NCI-H2081 (cell line): ENCODE results near the gene MRGPRF.
A peak's percentile ranks its signal among the peaks of the same experiment; 100 is the strongest.

ENCODE experiments used
- DNase-seq, 2 experiments: peaks; one replicate each; lab custom pipeline; 2025; lab: John Stamatoyannopoulos, UW

Gene MRGPRF

DNA sequence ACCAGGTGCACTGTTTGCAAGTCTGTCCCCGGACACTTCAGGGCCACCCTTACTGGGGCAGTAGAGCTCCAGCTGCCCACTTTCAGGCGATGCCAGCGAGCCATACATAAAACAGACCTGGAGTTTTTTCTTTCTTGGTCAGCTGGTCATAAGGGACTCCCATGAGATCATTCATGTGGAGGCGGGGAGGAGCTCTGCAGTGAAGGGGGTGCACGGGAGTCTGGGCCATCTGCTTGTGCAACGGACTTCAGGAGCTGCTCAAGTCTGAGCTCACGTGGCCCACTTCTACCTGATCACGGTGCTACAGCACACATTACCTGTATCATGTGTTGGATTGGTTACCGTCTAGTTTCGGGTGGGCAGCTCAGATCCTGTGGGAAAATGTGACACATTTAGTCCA is 9.2 kb upstream of the MRGPRF start:
- no peak for DNase-seq

- no peak for DNase-seq
These were observed 5.9 kb upstream of the MRGPRF start for GRCh38 chr11:69018924-69019323.

DNA sequence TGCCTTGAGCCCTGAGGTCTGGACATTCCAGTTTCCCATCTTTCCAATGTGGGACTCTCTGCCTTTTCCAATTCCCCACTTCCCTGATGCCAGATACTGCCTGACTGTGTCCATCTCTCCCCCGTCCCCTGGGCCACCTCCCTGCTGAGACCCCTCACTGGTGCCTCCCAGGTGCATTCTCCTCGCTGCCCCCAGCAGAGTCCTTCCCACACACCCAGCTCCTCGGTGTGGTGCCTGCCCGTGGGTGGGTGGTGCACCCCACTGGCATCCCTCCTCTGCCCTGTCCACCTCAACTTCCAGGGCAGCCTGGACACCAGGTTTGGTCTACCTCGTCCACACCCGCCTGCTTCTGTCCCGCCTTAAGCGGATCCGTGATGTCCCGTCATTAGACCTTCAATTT is 4.9 kb upstream of the MRGPRF start:
- no peak for DNase-seq

DNA sequence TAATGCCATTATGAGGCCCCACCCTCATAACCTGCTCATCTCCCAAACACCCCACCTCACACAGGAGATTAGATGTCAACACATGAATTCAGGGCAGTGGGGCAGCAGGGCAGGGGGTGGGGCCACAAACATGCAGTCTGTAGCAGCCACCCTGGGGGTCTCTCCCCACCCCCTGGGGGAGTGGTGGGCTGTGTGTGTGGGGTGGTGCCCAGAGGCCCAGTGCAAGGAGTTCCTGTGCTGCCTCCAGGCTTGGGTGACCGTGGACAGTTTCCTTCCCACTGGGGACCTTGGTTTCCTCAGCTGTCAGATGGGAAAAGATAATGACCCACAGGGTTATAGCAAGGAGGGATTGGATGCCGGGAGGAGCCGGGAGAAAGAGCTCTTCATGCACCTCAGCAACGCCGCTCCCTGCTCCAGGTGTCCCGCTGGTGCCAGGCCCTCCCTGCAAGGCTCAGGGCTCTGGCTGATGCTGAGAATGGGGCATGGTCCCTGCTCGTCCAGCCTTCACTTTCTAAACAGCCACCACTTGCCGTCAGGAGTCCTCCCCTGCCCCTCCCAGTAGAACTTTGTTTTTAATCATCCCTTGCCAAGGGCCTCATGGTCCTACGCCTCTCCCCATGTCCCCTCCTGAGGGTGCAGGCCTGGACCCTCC is 2.0 kb upstream of the MRGPRF start:
- DNase-seq = no peak

- DNase-seq = no peak
These were observed 1.2 kb upstream of the MRGPRF start for GRCh38 chr11:69014084-69014851.

- no peak for DNase-seq
These were observed 696 bp downstream of the MRGPRF start for GRCh38 chr11:69012092-69013008.

- DNase-seq = no peak
These were observed 1.4 kb downstream of the MRGPRF start for GRCh38 chr11:69011624-69012091.

DNA sequence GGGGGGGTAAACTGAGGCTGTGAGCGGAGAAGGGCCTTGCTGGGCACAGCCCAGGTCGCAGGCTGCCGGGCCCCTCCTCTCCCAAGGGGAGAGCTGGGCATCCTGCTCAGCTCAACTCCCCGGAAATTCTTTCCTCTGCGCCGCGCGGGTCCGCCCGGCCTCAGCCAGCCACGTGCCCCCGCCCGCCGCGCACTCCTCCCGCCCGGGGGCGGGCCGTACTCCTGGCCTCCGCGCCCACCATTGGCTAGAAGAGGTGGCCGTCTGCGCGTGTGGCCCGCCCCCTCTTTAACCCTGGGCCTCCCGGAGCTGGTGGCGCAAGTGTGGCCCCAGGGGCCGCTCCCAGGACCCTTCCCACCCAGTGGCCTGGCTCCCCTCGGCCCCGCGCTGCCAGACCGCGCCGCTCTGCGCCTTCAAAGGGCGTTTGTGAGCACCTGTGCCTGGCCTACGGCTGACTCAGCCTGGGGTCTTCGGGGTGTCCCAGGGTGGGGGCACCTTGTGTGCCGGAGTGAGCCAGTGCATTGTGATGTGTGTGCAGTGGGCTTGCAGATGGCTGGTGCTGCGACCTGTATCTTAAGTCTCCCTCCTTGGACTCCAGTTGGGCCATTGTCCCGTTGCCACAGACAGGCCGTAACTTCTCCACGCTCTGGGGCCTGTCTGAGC is 2.0 kb downstream of the MRGPRF start:
- DNase-seq = peak; percentile 17 to 46

- no peak for DNase-seq
These were observed 2.6 kb downstream of the MRGPRF start for GRCh38 chr11:69010361-69010891.

DNA sequence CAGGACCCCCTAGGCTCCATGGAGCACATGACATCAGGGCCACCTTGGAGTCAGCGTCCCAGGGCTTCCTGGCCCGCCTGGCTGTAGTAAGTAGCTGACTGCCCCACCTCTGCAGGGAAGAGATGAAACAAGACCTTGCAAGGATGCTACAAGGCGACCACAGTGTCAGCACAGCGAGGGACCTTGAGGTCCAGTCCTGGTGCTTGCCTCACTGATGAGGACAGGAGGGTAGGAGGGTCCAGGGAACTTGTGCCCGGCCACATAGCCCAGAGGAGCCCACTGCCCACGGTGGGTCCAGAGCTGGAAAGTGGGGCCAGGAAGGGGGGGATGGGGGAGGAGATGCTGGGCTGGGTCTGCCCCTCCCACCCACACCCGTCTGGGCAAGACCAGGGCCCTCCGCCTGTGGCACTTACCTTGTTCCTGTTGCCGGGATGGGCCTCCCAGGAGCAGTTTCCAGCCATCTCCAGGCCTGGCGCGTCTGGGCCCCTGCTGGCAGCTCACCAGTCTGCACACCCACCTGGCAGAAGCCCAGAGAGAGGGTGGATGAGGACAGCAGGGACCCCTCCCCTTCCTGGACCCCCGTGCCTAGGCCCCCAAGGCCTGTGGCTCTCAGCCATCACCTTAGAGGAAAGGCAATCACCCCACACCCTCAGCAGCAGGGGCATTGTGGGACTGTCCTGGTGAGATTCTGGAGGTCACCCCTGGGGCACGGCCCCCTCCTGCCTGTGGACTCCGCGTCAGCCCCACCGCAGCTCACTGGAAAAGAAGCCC is 3.4 kb downstream of the MRGPRF start:
- DNase-seq = no peak

DNA sequence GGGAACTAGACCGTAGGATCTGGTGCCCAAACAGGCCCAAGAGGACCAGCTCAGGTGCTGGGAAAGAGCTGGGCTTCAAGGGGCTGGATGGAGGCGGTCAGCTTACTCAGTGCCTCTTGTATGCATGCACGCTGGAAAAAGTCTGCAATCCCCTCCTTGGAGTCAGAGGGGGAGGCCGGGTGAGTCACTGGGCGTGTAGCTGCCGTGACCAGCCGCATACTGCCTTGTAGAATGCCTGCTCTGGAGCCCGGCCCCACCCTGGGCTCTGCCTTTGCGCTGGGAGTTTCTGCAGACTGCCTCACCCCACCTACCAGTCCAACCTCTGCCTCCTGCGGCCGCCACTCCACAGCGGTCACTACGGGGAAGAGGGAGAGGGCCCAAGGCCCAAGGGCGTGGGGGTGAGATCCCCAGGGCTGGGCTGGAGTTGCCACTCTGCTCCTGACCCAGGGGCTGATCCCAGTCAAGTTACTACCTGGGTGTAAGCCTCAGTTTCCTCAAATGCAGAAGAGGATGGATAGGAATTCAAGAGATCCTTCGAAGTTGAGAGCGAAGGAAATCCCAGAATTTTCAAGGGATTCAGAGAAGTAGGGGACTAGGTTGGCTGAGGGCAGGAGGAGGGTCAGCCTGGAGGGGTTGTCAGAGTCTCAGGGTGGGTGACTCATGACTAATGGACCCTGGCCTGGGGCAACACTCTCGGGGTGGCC is 4.2 kb downstream of the MRGPRF start:
- DNase-seq = no peak

DNA sequence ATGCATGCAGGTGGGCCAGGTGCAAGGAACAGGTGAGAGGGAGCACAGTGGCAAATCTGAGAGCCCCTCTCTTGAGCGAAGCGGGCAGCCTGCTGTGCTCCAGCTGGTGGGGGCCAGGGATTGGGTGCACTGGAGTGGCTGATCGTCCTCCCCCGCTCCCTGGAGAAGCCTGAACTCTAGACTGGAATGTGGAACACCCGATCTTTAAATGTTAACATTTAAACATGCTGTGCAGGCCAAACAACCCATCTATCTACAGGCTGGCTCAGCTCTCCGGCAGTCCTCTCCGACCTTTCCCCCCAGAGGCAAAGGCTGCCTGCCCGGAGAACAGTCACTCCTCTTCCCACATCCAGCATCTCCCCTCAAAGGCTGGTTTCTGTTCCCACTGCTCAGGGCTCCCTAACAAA is 5.1 kb downstream of the MRGPRF start:
- DNase-seq = no peak

- no peak for DNase-seq
These were observed 6.2 kb downstream of the MRGPRF start for GRCh38 chr11:69006816-69007215.

DNA sequence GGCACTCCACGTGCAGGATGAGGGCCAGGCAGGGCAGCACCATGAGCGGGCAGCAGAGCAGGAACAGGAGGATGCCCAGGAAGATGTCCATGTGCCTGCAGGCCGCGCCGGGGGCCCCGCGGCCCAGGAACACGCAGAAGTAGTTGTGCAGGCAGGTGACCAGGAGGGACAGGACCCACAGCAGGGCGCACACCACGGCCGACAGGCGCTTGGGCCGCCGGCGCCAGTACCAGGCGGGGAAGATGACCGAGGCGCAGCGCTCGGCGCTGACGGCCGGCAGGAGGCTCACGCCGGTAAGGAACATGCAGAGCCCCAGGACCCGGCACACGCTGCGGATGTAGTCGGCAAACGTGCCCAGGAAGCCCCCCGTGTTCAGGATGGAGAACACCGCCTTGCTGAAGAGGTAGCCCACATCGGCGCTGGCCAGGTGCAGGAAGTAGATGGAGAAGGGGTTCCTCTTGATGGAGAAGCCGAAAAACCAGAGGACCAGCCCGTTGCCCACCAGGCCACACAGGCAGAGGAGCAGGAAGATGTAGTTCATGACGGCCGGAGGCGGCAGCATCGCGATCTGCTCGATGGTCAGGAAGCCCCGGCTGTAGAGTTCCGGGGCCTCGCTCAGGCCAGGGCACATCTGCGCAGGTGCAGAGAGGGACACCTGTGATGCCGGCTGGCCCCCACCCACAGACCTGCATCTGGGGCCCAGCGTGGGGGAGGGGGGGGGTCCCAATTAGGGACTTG is 7.2 kb downstream of the MRGPRF start:
- DNase-seq = no peak

GRCh38 chr11:69005183-69005630 is 7.8 kb downstream of the MRGPRF start:
- no peak for DNase-seq

GRCh38 chr11:69004411-69005182 is 8.4 kb downstream of the MRGPRF start:
- DNase-seq = no peak

DNA sequence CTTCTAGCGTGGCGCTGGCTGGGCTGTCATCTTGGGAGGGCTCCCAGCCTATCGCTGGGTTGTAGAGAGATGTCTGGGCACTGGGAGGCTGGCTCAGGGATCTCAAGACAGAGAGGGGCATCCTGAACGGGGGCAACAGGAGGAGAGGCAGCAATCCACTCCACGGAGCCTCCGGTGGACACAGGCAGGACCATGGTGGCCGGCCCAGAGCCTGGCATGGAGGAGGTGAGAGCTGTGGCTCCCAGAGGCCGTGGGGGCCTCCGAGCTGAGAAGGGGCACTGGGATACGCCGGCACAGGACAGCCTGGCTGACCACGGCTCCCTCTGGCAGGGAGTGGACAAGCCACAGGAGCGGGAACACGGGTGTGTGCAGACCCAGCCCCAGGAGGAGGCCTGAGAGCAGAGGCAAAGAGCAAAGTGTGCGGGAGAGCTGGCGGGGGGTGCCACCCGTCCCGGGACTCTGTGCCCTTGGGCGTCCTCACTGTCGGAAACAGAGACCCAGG is 9.1 kb downstream of the MRGPRF start:
- DNase-seq = no peak

GRCh38 chr11:69003301-69003865 is 9.7 kb downstream of the MRGPRF start:
- DNase-seq = no peak
